Stimulated activated CD8-positive, alpha-beta memory T cell treated with anti-CD3 and anti-CD28 coated beads, Interleukin-15, amount 100 ng/mL, for 4 hours (primary cell): ENCODE measurements around the gene EPHA6.
"Not testable (repeated sequence)": the region's sequence is repeated elsewhere in the genome, so short reads cannot be mapped to it uniquely, and the experiment has no call there.

Experiments
- DNase-seq, 2 donors: peaks; one replicate each; pipeline ENCODE4 v3.0.0-alpha.2; 2020; ENCODE audit warnings: low read depth in 2 of 2

The EPHA6 gene

DNA sequence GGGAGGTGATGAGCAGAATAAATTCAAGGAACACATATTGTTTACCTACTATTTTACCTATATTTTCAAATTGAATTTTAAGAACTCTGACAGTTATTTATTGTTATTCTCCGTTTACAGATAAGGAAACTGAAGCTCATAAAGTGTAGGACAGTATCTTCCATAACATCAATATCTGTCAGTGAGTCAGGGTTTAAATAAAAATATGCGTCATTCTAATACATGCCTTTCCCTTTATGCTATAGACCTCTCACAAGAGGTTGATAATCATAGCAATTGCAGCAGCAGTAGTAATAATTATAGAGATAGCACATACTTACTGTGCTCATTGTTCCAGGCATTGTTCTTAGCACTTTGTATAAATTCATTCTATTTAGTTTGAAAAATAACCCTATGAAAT, 101.1 kb downstream of the EPHA6 start:
- DNase-seq = no peak

DNA sequence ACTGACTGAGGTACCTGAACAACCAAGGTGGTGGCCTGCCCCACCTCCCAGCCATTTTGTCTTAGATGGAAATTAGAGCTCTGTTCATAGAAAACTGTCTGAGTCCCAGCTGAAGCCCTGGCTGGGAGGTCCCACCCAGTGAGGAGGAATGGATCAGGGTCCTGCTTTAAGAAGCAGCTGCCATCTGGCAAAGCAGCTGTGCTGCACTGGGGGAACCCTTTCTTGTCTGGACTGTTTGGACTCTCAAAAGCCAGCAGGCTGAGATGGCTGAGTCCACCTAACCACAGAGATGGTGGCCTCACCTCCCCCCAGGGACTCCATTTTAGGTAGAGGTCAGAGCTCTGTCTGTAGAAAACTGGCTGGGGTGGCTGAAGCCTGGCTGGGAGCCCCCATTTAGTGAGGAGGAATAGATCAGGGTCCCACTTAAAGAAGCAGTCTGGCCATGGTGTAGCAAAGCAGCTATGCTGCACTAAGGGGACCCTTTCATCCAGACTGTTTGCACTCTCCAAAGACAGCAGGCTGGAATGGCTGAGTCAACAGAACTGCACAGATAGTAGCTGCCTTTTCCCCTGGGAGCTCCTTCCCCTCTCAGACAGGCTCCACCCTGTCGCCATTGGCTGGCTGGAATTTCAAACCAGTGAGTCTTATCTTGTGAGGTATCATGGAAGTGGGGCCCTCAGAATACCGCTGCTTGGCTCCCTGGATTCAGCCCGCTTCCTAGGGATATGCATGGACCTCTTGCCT, 116.9 kb downstream of the EPHA6 start:
- DNase-seq = no peak

DNA sequence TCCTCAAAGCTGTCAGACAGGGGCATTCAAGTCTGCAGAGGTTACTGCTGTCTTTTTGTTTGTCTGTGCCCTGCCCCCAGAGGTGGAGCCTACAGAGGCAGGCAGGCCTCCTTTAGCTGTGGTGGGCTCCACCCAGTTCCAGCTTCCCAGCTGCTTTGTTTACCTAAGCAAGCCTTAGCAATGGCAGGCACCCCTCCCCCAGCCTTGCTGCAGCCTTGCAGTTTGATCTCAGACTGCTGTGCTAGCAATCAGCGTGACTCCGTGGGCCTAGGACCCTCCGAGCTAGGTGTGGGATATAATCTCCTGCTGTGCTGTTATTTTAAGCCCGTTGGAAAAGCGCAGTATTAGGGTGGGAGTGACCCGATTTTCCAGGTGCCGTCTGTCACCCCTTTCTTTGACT, 127.7 kb downstream of the EPHA6 start:
- DNase-seq = not testable (repeated sequence)

DNA sequence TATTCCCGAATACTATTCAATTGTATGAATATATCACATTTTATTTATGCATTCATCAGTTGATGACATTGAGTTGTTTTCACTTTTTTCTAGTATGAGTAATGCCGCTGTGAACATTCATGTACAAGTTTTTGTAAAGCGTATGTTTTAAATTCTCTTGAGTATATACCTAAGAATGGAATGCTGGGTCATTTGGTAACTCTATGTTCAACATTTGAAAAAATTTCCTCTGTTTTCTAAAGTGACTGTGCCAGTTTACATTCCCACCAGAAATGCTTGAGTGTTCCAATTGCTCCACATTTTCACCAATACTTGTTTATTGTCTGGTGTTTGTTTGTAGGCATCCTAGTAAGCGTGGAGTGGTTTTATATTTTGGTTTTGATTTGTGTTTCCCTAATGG, 144.5 kb downstream of the EPHA6 start:
- DNase-seq = no peak

DNA sequence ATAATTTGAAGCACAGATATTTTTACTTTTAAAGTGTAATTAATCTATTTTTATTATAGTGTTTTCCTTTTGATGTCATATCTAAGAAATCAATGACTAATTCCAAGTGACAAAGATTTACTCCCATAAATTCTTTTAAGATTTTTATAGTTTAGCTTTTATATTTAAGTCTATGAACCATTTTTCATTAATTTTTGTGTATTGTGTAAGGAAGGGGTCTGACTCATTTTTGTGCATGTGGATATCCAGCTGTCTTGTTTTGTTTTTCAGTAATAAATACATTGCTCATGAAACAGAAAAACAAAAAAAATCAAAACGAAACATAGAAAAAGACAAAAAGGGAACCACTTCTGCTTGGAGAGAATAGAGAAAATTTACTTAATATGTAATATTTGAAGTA, 145.1 kb downstream of the EPHA6 start:
- no peak for DNase-seq

DNA sequence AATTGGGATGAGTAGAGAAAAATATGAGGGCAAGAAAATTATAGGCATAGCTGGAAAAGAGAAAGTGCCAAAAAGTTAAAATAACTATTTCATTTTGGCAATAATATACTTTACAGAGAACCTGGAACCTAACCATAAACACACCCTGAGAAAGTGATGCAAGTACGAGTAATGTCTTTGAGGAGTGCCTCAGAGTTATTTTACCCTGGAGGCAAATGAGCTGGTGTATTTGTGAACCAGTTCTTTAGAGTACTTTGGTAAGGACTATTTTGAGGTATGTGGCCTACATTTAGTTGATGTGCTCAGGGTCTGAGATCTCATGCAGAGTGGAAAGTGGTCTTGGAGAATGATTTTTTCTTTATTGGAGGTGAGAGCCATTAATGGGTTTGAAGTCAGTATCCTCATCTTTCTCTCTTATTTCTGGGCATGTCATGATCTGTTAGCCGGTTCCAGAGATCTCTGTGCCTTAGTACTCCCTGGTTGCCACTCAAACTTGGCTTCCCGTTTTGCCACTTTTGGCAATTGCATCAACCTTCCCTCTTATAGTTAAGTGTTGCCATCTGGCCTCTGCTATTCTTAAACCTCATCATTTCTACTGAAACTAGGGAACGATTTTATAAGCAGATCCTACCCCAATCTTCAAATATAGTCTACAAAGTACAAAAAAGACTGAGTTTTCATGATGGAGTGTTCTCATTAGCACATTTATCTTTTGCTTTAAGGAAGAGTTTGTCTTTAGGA, 145.7 kb downstream of the EPHA6 start:
- DNase-seq = no peak

DNA sequence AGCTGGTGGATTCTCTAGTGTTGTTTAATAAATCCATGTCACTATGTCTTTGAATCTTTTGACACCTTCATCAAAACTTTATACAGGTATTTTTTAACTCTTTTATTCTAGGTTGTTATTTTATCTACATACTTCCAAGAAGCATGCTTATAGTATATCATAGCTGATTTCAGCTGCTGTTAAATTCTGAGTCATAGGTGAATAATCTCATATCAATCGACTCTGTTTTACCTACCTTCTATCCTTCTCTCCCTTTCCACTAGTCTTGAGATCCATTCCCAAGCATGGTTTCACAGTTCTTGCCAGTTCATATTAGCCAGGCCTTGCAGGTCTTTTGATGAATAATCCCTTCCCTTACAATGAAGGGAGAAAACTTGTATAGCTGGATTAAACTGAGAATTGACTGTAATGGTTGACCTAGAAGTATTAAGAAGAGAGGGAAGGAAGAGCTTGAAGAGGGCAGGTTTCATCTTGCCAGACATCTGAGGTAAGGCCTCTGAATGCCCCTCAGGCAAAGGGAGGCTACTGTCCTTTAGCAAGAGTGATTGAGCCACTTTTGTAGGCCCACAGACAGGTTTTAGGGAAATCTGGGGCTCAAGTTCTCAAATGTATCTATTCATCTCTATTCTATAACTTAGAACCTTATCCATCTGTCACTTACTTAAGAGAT, 146.4 kb downstream of the EPHA6 start:
- no peak for DNase-seq

DNA sequence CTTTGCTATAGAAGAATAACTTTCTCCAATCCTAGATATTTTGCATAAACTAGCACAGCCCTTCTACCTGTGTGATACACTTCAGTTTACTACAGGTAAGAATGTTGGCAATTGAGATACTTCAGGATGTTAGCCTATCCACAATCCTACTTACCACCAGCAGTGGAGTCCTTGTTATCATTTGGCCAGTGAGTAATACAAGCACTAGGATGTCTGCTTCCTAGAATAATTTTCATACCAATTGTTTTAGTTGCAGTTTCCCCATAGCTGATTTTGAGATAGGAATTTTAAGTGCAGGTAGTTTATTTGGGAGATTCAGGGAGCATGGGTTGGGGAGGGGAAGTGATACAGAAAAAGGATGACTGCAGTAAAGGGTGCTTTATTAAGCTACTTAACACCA, 147.2 kb downstream of the EPHA6 start:
- no peak for DNase-seq

DNA sequence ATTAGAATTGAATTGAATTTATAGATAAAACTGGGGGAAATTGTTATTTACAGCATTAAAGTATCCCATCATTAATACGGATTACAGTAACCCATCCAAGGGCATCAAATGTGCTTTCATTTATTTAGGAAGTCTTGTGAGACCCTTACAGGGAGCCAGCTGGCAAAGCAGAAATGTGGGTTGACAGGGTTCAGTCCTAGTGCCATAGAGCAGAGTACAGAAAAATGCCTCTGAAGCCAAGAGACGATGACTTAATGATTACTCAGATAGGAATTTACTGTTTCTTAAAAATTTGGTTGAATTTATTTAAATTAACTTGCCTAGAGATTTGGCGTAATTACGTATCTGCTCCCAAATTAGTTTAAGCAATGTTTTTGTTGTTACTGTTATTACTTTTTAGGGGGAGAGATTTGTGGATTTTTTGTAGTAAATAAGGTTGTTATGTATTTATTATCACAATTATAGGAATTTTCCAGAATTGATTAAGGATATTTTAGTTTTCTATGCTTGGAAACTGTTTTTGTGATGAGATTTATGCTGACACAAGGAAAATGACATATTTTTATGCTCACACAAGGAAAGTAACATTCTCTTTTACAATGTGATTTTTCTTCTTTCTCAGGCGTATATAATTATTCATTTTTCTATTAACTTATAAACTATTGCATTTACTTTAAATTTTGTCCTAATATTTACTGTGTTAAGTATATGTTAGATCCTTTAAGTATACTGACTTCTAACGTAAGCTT, 152.0 kb downstream of the EPHA6 start:
- DNase-seq = no peak

DNA sequence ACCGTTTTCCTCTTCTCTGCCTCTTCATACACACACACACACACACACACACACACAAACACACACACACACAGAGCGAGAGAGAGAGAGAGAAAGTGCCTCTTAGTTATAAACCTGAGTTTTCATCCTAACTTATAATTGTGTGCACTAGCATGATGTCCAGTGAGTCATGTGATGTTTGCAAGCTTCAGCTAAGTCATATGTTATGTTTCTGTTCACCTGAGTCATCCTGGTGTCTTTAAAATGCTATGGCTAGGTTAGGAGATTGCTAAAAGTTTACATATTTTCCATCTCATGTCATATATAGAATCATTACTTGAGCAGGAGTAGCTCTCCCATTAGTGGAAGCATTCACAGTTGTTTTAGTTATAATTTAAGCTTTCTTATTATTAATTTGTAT, 155.8 kb downstream of the EPHA6 start:
- DNase-seq = no peak

DNA sequence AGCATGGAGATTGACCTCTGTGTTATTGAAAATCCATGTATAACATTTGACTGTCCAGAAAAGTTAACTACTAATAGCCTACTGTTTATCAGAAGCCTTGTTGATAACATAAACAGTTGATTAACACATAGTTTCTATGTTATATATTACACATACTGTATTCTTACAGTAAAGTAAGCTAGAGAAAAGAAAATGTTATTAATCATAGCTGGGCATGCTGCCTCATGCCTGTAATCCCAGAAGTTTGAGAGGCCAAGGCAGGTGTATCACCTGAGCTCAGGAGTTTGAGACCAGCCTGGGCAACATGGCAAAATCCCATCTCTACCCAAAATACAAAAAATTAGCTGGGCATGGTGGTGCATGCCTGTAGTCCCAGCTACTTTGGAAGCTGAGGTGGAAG, 163.3 kb downstream of the EPHA6 start:
- DNase-seq = no peak

DNA sequence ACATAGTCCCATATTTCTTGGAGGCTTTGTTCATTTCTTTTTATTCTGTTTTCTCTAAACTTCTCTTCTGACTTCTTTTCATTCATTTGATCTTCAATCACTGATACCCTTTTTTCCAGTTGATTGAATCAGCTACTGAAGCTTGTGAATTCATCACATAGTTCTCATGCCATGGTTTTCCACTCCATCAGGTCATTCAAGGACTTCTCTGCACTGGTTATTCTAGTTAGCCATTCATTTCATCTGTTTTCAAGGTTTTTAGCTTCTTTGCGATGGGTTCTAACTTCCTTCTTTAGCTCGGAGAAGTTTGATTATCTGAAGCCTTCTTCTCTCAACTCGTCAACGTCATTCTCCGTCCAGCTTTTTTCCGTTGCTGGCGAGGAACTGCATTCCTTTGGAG, 169.3 kb downstream of the EPHA6 start:
- not testable (repeated sequence) for DNase-seq

DNA sequence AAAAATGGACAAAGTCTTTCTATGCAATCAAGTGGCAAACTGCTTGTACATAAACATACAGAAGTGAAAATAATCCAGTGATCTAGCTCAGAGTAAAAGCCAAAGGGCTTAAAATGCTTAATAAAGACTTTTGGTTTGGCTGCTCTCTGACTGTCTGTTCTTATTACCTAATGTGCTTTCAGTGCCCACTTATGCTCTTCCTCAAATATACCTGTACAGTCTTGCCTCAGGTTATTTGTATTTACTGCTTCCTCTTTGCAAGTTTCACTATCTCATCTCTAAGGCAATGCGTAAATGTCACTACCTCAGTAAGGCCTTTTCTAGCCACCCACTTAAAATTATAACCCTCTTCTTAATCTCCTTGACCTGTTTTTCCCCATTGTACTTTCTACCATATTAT, 171.8 kb downstream of the EPHA6 start:
- DNase-seq = no peak

DNA sequence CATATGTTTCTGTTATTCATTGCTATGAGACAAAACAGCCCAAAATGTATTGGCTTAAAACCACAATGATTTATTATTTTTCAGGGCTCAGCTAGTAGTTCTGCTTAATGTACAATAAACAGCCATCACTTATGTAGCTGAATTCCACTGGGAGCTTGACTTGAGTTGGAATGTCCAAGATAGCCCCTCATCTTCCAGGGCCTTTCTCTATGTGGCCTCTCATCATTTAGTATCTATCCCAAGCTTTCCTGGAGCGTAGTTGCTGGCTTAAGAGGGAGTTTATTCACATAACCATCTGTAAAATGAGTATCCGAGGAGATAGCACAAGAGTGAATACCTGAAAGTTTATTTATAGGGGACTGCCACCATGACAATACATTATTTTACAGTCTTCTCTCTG, 176.8 kb downstream of the EPHA6 start:
- no peak for DNase-seq

DNA sequence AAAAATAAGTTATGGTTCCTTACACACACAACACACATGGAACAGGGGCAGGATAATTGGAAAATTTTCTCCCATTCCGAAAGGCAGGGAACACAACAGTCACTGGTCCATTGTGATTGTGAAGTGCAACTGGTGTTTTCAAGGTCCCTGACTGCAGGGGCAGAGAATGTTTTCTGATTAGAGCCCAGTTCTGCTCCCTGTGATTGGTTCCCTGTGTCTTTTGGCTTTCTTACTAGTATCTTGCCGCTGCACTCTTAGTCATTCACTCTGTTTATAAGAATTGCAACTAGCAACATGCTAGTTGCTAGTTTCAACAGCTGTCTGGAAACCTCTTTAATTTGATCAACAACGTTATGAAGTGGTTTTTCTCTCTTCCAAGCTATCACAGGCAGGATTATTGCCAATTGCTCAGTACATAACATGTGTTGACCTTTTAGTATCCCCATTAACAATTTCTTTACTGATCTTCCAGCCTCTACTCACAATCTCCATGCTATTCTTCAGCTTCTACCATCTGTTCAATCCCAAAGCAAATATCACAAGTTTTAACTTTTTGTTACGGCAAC, 177.5 kb downstream of the EPHA6 start:
- DNase-seq = no peak

DNA sequence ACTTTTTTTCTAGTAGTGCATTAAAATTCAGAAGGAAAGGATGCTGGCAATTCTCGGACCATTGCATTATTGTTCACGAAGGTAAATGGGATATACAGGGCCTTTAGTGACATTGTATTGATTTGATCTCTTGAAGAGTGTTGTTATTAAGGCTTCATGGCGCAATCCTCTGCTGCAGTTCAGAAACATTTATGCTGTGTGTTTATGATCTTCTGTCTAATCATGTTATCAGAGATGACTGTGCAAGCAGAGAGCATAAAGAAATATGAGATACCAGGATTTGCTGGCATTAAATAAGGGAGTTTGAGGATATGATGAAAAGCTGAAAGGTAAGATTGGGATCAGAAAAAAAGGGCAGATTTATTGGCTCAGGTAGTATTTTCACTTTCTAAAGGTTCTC, 180.6 kb downstream of the EPHA6 start:
- DNase-seq = no peak

DNA sequence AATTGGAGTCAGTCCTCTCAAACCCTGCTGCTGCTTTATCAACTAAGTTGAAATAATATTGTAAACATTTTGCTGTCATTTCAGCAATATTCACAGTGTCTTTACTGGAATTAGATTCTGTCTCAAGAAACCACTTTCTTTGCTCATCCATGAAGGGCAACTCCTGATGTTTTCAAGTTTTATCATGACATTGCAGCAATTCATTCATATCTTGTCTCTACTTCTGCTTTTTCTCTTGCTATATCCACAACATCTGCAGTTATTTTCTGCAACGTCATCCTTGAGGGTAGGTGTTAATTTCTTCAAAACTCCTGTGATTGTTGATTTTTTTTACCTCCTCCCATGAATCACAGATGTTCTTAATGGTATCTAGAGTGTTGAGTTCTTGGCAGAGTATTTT, 181.6 kb downstream of the EPHA6 start:
- DNase-seq = no peak

DNA sequence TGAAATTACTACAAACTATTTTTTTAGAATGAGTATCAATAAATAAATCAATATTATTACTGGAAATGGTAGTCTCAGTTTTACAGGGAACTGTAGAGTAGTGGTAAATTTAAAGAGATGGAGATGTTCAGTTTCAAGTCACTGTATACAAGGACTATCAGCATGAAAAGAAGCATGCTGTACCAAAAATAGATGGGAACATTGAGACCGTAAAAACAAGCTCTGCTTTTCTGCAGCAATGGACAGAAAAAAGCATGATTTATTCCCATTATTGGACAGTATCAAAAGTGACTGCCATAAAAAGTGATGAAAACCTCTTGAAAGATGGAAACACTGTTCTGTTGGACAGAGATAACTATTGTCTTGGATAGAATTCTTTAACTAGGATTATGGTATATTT, 187.2 kb downstream of the EPHA6 start:
- no peak for DNase-seq

DNA sequence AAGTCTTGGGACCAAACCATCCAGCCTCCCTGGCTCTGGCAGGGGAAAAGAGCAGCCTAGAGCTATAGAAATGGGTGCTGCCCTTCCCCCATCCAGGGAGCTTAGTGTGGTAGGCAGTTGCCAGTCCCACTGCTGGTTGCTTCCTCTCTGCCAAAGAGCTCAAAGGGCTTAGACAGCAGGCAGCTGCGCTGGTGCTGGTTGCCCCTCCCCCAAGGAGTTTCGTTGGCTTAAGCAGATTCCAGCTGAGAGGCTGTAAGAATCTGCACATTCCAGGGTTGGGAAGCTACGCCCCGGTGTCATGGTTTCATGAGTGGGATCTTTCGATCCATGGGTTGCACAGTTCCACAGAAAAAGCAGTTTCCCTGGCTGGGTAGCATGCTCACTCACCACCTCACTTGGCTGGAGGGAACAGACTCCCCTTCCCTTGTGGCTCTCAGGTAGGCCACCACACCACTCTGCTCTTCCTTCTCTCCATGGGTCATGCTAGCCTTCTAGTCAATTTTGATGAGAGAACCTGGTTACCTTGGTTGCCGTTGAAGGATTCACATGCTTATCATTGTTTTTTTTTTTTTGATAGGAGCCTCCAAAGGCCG, 195.1 kb downstream of the EPHA6 start:
- DNase-seq = no peak

DNA sequence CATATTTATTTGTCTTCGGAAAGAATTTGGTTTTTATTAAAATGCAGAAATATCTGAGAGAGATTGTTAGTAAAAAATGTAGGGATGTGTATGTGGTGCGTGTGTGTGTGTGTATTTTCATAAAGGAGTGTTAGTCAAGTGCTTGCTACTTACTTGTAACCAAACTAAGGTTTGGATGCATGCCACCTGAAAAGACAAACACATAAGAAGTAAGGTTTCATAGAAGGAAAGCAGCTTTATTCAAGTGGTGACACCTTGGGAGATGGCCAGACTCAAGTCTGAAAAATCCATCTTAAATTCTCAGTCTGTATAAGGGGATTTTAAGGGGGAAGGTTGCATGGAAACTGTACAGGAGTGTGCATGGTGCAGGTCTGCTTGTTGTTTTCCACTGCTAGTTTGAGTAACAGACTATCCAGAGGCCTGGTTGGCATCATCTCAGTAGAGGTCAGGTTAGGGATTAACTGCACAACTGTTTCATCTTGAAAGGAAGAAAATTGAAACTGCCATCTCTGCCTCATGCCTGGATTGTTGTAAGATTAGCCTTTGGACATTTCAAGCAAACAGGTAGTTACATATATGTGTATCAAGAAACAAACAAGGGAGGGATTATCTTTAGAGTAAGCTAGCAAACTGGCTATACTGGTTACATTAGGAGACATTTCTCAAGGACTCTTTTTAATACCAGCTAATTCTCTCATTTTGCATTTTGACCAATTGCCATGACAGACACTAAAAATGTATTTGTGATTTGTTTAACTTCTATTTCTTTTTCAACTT, 196.7 kb downstream of the EPHA6 start:
- no peak for DNase-seq

DNA sequence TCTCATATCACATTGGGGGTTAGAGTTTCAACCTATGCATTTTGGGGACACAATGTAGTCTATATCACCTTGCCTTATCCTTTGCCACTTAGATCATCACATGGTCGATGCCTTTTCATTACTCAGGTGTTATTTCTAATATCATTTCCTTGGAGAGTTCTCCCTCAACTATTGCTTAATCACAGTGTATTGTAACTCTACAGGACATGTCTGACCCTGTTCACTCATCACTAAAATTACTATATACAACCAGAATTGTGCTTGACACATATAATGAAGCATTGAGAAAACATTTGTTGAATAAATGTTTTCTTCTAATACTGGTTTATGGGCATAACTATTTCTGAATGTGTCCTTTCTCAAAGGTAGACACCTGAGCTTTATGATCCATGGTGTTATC, 207.4 kb downstream of the EPHA6 start:
- DNase-seq = no peak
